Activated CD8-positive, alpha-beta memory T cell treated with anti-CD3 and anti-CD28 coated beads for 1 hour (primary cell): ENCODE measurements around the gene BUD31.
"Not testable (repeated sequence)": the region's sequence is repeated elsewhere in the genome, so short reads cannot be mapped to it uniquely, and the experiment has no call there.

Experiments
- DNase-seq, 2 donors: peaks; one replicate each; pipeline ENCODE4 v3.0.0-alpha.2; 2020; ENCODE audit warnings: low read depth in 1 of 2; ENCODE audit errors: extremely low read depth in 1 of 2

The BUD31 gene

GRCh38 chr7:99397297-99397983 lies 11.3 kb upstream of the BUD31 start:
- DNase-seq, result no peak

DNA sequence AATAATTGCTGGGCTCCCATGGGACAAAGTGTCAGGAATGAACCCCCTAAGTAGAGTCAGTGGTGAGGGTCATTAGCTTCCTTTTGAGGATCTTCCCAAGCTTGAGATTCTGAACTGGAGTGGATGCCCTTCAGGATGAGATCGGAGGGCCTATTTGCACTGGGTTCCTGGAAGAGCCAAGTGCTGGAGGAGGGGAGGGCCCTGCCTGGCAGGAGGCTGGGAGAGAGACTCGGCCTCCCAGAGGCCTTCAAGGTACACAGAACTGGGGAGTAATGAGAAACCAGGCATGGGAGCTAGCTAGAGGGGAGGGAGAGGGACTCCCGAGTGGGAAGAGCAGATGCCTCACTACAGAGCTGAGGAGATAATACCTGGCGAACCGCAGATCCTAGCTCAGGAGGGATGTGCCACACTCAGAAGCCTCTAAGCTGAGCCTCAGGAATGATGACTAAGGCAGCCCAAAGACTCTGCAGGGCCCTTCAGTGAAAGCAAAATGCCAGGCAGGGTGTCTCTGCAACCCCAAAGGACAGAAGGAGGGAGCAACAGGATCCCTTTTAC lies 9.8 kb upstream of the BUD31 start:
- DNase-seq, result no peak

- DNase-seq, result no peak
Measured at GRCh38 chr7:99399597-99399996, 9.2 kb upstream of the BUD31 start.

GRCh38 chr7:99402854-99403253 lies 5.9 kb upstream of the BUD31 start:
- no peak for DNase-seq

DNA sequence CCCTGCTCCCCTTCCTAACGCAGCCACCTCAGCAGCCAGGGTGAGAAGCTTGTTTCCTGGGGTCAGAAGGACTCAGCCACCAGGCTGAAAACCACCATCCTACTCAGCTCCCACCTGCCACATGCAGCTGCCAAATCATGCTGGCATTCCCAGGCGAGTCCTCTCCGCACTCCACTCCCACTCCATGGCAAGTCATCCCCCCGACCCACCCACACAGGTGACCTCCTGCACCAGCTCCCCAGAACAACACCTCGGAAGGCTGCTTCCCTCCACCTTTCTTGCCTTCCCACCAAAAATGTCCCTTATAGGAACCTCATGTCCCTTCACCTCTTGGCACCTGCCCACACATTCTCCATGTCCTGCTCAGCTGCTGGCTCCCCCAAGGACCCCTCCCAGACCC lies 5.0 kb upstream of the BUD31 start:
- no peak for DNase-seq

DNA sequence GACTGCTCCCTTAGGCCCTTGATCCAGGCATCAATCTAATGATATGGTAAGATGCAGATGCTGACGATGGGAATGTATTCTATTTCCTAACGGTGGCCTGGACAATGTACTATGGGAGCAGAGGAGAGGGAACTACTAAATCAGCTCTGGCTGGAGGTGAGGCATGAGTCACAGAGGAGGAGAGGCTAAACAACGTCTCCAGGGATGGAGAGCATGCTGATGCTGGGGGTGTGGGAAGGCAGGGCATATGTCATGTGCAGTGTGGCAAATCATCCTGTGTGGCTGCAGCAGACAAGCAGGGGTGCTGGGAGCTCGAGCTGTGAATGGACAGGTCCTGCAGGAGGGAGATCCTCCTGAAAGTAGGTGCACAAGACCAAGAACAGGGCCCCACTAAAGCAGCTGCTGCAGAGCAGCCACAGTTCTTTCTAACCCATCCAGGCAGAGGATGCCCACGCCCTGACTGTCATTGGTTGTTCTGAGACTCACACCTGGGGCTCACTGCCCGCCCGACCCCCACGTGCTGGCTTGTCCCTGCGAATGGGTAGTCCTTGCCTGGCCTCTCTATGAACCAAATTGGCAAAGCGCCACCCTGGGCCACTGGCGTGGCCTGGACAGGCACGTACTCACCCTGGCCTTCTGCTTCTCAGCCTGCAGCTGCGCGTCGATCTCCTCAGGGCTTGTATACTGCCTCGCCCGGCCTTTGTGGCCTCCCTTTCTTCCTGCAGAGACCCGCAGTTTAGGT lies 4.4 kb upstream of the BUD31 start:
- DNase-seq, result no peak

DNA sequence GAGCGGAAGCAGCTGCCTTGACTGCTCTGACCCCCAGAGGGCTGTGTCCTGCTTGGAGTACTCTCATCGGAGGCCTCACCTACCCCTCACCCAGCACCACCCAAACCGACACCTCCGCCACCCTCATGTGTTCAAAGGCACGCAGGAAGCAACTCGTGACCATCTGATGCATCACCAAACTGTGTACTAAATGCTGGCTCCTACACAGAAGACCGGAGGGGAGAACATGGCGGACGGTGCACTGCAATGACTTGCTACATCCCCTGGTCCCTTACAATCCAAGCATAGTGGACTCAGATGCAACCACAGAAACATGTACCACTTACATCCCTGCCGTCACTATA lies 3.8 kb upstream of the BUD31 start:
- DNase-seq, result no peak

- no peak for DNase-seq
Measured at GRCh38 chr7:99406557-99406956, 2.2 kb upstream of the BUD31 start.

GRCh38 chr7:99407872-99408378 lies 844 bp upstream of the BUD31 start:
- peak in 1 of 2 donors; percentile 12 for DNase-seq

GRCh38 chr7:99409192-99409572 lies 413 bp downstream of the BUD31 start:
- no peak for DNase-seq

GRCh38 chr7:99409806-99410205 lies 1.0 kb downstream of the BUD31 start:
- no peak for DNase-seq

- no peak for DNase-seq
Measured at GRCh38 chr7:99410635-99411034, 1.9 kb downstream of the BUD31 start.

GRCh38 chr7:99415513-99416127 lies 6.9 kb downstream of the BUD31 start:
- not testable (repeated sequence) for DNase-seq

GRCh38 chr7:99418260-99418659 lies 9.5 kb downstream of the BUD31 start:
- DNase-seq, result no peak

DNA sequence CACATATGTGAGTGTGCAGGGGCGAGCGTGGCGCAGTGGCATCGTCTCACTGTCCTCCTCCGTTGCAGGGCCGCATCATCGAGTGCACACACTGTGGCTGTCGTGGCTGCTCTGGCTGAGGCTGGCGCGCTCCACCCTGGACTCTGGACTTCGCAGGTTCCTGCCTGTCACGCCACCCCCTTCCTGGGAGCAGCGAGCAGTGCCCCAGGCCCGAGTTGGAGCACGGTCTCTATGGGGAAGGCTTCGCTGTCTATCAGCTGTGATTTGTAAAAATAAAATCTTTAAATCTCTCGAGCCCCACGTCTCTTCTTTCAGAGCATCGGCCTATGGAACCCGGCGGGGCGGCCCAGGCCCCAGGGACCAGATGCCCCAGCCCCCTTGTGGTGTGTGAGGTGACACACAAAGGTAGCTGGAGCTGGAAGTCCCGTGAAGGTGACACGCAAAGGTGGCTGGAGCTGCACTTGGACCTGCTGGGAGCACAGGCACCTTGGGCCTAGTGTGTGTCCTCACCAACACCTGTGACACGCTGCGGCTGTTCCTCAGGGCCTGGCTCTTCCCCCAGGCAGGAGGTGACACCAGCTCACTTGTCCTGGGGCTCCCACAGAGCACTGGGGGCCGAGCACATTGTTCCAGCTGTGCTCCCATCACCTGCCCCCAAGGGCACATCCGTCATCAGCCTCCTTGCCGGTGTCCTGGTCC lies 10.7 kb downstream of the BUD31 start:
- no peak for DNase-seq

GRCh38 chr7:99420213-99420612 lies 11.4 kb downstream of the BUD31 start:
- no peak for DNase-seq

- DNase-seq, result no peak
Measured at GRCh38 chr7:99420986-99421385, 12.2 kb downstream of the BUD31 start.

- no peak for DNase-seq
Measured at GRCh38 chr7:99422186-99422585, 13.4 kb downstream of the BUD31 start.

DNA sequence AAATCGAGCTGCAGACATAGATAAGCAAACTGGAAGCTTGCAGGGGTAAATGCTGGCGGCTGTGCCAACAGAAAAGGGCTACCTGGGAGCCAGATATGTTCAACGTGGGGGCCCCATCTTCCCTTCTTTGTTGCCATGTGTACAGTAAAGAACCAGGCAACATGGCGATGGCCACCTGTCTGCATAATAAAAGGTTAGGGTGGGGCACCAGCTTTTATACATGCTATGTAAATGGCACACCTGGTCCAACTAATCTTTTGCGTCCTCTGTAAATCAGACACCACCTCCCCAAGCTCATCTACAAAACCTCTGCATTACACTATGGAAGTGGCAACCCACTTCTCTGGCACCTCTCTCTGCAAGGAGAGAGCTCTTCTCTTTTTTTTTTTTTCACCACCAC lies 13.9 kb downstream of the BUD31 start:
- DNase-seq, result no peak

DNA sequence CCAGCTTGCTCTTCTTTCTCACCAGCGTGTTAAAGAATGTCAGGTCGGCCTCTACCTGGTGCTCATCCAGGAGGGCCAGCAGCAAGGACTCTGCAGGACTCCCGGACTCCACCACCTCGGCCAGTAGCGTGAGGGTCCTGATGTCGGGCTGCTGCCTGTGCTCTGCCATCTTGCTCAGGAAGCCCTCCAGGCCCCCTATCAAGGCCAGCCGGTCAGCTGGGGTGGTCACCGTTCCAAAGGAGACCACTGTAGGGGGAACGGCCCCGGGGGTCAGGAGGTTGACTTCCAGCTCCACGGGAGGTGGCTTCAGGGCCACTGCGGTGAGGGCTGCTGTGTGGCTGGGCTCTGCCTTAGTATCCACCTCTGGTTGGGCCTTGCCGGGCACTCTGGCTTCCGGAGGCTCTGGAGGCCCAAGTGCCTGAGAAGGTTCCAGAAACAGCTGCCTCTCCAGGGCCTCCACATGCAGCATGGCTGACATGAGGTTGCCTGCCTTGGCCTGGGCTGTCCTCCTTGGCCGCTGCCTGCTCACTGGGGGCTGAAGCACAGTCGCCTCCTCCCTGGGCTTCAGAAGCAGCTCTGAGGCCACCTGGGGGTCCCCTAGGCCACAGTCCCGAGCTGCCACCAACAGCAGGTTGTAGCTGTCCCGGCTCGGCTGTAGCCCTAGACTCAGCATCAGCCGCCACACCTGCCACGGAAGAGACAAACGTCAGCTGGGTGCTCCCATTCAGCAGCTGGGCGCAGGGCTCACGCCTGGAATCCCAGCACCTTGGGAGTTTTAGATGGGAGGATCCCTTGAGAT lies 16.4 kb downstream of the BUD31 start:
- DNase-seq, result no peak
